Nephron (organoid): ENCODE data around the gene CPD.

ENCODE experiments used
- H3K27ac Mint-ChIP-seq, 3 experiments: 2 replicates each; pipeline ENCODE4 v1.8.0; 2020; ENCODE audit warnings: mixed read lengths in 3 of 3, mild to moderate bottlenecking in 2 of 3, moderate library complexity in 1 of 3
- H3K27me3 Mint-ChIP-seq: 2 replicates; pipeline ENCODE4 v1.8.0; 2021; ENCODE audit warnings: low read depth, mild to moderate bottlenecking, moderate library complexity, mixed read lengths
- H3K36me3 Mint-ChIP-seq: 2 replicates; pipeline ENCODE4 v1.8.0; 2020; ENCODE audit warnings: low read depth, mixed read lengths
- H3K4me1 Mint-ChIP-seq: 2 replicates; pipeline ENCODE4 v1.8.0; 2020; ENCODE audit warnings: mixed read lengths
- H3K4me3 Mint-ChIP-seq, 3 experiments: 2 replicates each; pipeline ENCODE4 v1.8.0; 2020; ENCODE audit warnings: mild to moderate bottlenecking in 3 of 3, mixed read lengths in 3 of 3, moderate library complexity in 2 of 3
- H3K9me3 Mint-ChIP-seq: 2 replicates; pipeline ENCODE4 v1.8.0; 2020; ENCODE audit warnings: mixed read lengths
- CTCF ChIP-seq, 3 experiments: fragments of 200-600 bp; sonication (generic); IDR thresholded peaks; one replicate each; pipeline ENCODE4 v1.5.0; 2021; ENCODE audit warnings: antibody characterized with exemption in 3 of 3; ENCODE audit not compliant: unreplicated experiment in 3 of 3

Gene CPD

DNA sequence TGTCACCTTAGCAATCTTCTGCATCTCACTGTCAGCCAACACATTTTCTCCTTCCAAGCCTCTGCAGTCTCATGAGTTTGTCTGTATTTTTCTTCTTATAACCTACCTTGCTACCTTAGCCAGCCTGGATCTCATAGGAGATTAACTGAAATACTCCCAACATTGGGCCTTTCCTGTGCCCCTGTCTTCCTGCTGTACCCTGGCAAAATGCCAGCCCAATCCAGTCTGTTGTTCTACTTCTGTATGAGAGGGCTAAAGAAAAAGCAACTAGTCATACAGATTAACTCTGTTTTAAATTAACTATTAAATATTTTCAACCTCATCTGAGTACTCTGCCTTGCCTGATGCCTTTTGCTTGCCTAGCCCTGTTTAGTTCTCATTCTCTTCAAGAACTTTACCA lies 116.9 kb downstream of the CPD start:
- no peak overlapping the region for H3K27ac Mint-ChIP-seq
- no peaks in the 10 kb centered on the region for H3K9me3 Mint-ChIP-seq
- TF ChIP-seq CTCF (IDR thresholded peaks at IDR 0.05; ENCODE audit: unreplicated experiment in 3 of 3): no peak
- no peak overlapping the region for H3K4me3 Mint-ChIP-seq
- H3K27me3 Mint-ChIP-seq: no peaks in the 10 kb centered on the region
- no peaks in the 10 kb centered on the region for H3K4me1 Mint-ChIP-seq
- peaks cover 74% of the 10 kb centered on the region for H3K36me3 Mint-ChIP-seq

DNA sequence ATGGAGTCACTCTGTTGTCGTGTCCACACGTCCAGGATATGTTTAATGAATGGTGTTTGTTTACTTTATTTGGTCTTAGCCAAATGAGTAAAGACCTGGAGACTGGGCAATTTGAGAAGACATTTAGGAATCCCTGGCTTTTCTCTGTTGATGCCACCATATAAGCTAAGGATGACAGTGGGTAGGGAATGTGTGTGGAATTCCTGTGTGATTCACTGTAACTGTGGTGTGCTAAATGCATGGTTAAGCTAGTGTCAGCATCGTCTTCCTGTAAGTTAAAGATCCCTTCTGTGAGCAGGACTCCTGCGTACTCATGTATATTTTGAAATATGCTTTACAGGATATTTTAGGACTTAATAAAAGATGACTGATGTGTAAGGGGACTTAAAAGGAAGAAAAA lies 124.8 kb downstream of the CPD start:
- H3K4me3 Mint-ChIP-seq: no peak overlapping the region
- H3K27me3 Mint-ChIP-seq: no peaks in the 10 kb centered on the region
- no peaks in the 10 kb centered on the region for H3K9me3 Mint-ChIP-seq
- no peak overlapping the region for H3K27ac Mint-ChIP-seq
- H3K36me3 Mint-ChIP-seq: peaks cover 80% of the 10 kb centered on the region
- H3K4me1 Mint-ChIP-seq: no peaks in the 10 kb centered on the region
- TF ChIP-seq CTCF (IDR thresholded peaks at IDR 0.05; ENCODE audit: unreplicated experiment in 3 of 3): no peak

- Mint-ChIP-seq H3K27me3 (no peaks in the 10 kb centered on the region), H3K9me3 (no peaks in the 10 kb centered on the region), H3K36me3 (peaks cover 60% of the 10 kb centered on the region), H3K4me1 (no peaks in the 10 kb centered on the region), H3K27ac (no peak overlapping the region), H3K4me3 (no peak overlapping the region)
- TF ChIP-seq CTCF (IDR thresholded peaks at IDR 0.05; ENCODE audit: unreplicated experiment in 3 of 3): no peak
Observed at GRCh38 chr17:30505868-30506417, 127.2 kb downstream of the CPD start.

GRCh38 chr17:30506481-30506880 lies 127.8 kb downstream of the CPD start:
- H3K36me3 Mint-ChIP-seq: peaks cover 55% of the 10 kb centered on the region
- no peak overlapping the region for H3K27ac Mint-ChIP-seq
- no peaks in the 10 kb centered on the region for H3K4me1 Mint-ChIP-seq
- no peak overlapping the region for H3K4me3 Mint-ChIP-seq
- H3K9me3 Mint-ChIP-seq: no peaks in the 10 kb centered on the region
- no peaks in the 10 kb centered on the region for H3K27me3 Mint-ChIP-seq
- no peak for TF ChIP-seq CTCF (IDR thresholded peaks at IDR 0.05; ENCODE audit: unreplicated experiment in 3 of 3)

GRCh38 chr17:30513346-30513745 lies 134.6 kb downstream of the CPD start:
- Mint-ChIP-seq H3K27ac (no peak overlapping the region), H3K9me3 (no peaks in the 10 kb centered on the region), H3K36me3 (peaks cover 36% of the 10 kb centered on the region), H3K27me3 (no peaks in the 10 kb centered on the region), H3K4me1 (no peaks in the 10 kb centered on the region), H3K4me3 (no peak overlapping the region)
- no peak for TF ChIP-seq CTCF (IDR thresholded peaks at IDR 0.05; ENCODE audit: unreplicated experiment in 3 of 3)

- Mint-ChIP-seq H3K27me3 (no peaks in the 10 kb centered on the region), H3K4me3 (no peak overlapping the region), H3K9me3 (no peaks in the 10 kb centered on the region), H3K27ac (no peak overlapping the region), H3K4me1 (peaks cover 6% of the 10 kb centered on the region), H3K36me3 (peaks cover 42% of the 10 kb centered on the region)
- no peak for TF ChIP-seq CTCF (IDR thresholded peaks at IDR 0.05; ENCODE audit: unreplicated experiment in 3 of 3)
Observed at GRCh38 chr17:30514895-30515596, 136.3 kb downstream of the CPD start.
